RWPE1 (cell line): ENCODE data around the gene STMND1.
"Not testable (repeated sequence)": the region's sequence is repeated elsewhere in the genome, so short reads cannot be mapped to it uniquely, and the experiment has no call there.

ENCODE experiments used
- CTCF ChIA-PET: fragments of 350-600 bp; sonication (Branson Sonifier 250); formaldehyde crosslinking; extraction: SDS; loops from one replicate; lab custom pipeline; 2021; lab: Yijun Ruan, JAX
- POLR2A ChIA-PET: fragments of 400-600 bp; formaldehyde crosslinking; extraction: SDS; loops from one replicate; lab custom pipeline; 2020; ENCODE audit warnings: antibody characterized with exemption; ENCODE audit not compliant: low non-redundant PET; lab: Yijun Ruan, JAX
- DNase-seq: peaks from one replicate; pipeline ENCODE4 v3.0.0; 2012; ENCODE audit warnings: low spot score
- H3K27ac ChIP-seq: fragments of 450-650 bp; 2 replicates; pipeline ENCODE4 v1.5.1; 2017
- CTCF ChIP-seq: fragments of 450-650 bp; conservative IDR thresholded peaks from 2 replicates; pipeline ENCODE4 v1.5.1; 2017; ENCODE audit warnings: low read depth, mild to moderate bottlenecking

The STMND1 gene

DNA sequence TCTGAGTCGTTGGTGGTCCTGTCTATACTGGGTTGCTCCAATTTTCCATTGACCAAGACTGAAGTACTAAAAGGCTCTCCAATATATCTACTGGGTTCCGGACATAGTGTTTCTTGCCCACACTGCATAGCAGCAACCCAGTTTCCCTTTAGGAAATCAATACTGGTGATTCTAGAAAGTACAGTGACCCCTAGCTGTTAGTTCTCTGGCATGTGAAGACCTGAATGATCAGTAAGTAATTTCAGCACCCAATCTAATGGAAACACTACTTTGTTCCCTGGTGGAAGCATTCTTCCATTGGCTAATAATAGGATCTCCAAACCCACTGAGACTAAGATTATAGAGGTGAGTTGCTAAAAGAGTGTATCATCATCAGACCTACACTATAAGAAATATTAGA, 40.8 kb upstream of the STMND1 start:
- no peak for TF ChIP-seq CTCF
- H3K27ac ChIP-seq = no peak overlapping the region
- POLR2A ChIA-PET = no interaction called here
- DNase-seq = no peak
- CTCF ChIA-PET = interaction anchor here (0.6 kb wide), 1 partner anchor 736 kb away, joined by 5 read pairs; no protein-coding TSS in a partner anchor

DNA sequence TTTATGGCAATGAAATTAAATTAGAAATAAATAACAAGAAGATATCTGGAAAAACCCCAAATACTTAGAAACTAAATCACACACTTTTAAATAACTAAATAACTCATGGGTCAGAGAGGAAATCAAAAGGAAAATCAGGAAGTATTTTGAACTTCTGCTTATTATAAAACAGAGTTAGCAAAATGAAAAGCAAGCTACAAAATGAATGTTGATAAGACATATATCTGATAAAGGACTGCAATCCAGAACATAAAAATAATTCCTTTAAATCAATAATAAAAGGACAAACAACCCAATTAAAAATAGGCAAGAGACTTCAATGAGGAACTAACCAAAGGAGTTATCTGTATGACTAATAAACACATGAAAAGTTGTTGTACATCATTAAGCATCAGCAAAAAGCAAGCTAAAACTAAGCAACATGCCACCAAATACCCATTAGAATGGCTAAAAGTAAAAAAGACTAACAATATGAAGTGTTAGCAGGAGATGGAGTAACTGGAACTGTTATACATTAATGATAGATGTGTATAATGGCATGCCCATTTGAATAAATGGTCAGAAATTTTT, 38.9 kb upstream of the STMND1 start:
- POLR2A ChIA-PET = no interaction called here
- no peak overlapping the region for H3K27ac ChIP-seq
- CTCF ChIA-PET = no interaction called here
- TF ChIP-seq CTCF = no peak
- DNase-seq = no peak

DNA sequence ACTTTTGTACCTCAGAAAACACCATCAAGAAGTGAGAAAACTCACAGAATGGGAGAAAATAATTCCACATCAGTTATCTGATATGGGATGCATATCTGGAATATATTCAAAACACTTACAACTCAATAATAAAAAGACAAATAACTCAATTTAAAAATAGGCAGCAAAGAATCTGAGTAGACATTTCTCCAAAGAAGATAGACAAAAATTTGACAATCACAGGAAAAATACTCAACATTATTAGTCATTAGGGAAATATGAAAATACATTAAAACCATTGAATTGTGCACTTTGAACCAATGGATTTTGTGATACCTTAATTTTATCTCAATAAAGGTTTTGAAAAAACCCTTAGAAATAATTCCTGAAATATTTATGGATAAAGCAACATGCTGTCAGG, 36.9 kb upstream of the STMND1 start:
- CTCF ChIA-PET = interaction anchor here (0.6 kb wide), 1 partner anchor 81 kb away, joined by 5 read pairs; no protein-coding TSS in a partner anchor
- H3K27ac ChIP-seq = no peak overlapping the region
- POLR2A ChIA-PET = no interaction called here
- TF ChIP-seq CTCF = no peak
- no peak for DNase-seq

DNA sequence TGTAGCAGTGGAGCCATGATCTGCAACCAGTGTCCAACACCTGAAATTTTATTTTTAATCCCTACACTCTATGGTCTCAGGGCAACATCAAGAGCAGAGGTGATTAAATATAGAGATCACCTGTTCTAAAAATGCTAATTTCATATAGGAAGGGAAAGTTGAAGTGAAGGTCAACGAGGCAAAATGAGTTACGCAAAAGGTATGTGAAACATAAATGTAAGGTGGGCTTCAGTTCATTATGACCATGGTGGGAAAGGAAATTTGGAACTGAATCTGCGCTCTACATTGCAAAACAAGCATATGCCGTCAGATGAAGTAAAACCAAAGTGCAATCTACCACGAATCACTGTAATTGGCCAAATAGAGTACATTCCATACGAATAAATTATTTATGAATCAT, 35.2 kb upstream of the STMND1 start:
- ChIA-PET POLR2A (no interaction called here), CTCF (interaction anchor here (1.3 kb wide), 1 partner anchor 20 kb away, joined by 4 read pairs; no protein-coding TSS in a partner anchor)
- no peak overlapping the region for H3K27ac ChIP-seq
- DNase-seq = no peak
- no peak for TF ChIP-seq CTCF

DNA sequence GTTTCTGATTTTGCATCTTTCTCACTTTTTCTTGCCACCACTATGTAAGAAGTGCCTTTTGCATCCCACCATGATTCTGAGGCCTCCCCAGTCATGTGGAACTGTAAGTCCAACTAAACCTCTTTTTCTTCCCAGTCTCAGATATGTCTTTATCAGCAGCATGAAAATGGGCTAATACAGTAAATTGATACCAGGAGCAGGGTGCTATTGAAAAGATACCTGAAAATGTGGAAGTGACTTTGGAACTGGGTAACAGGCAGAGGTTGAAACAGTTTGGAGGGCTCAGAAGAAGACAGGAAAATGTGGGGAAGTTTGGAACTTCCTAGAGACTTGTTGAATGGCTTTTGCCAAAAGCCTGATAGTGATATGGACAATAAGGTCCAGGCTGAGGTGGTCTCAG, 32.9 kb upstream of the STMND1 start:
- CTCF ChIA-PET = interaction anchor here (0.8 kb wide), 1 partner anchor 17 kb away, joined by 3 read pairs; no protein-coding TSS in a partner anchor
- POLR2A ChIA-PET, H3K27ac ChIP-seq, DNase-seq: not testable (repeated sequence)

GRCh38 chr6:17070400-17070799, 31.4 kb upstream of the STMND1 start:
- DNase-seq, CTCF ChIA-PET, POLR2A ChIA-PET, H3K27ac ChIP-seq: not testable (repeated sequence)

DNA sequence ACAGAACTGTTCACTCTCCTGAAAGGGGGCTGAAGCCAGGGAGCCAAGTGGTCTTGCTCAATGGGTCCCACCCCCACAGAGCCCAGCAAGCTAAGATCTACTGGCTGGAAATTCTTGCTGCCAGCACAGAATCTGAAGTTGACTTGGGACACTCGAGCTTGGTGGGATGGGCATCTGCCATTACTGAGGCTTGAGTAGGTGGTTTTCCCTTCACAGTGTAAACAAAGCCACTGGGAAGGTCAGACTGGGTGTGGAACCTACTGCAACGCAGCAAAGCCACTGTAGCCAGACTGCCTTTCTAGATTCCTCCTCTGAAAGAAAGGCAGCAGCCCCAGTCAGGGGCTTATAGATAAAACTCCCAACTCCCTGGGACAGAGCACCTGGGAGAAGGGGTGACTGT, 28.3 kb upstream of the STMND1 start:
- DNase-seq, CTCF ChIA-PET, POLR2A ChIA-PET, H3K27ac ChIP-seq: not testable (repeated sequence)

DNA sequence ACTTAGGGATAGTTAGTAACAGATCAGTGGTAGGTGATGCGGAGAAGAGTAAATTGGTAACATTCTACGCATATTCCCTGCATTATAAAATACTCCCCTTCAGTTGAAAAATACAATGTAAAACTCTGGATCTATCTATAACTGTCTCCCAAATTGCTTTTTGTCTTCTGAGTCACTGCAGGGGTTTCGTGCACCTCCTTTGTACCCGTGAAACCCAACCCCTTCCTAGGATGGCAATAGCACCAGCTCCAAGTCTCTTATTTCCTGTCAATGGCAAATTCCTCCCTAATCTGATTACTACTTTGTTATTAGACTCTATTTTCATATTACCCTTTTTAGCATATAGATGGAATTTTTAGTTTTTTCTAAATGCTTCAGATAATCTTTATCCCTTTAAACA, 20.6 kb upstream of the STMND1 start:
- H3K27ac ChIP-seq = no peak overlapping the region
- DNase-seq = no peak
- POLR2A ChIA-PET = no interaction called here
- no peak for TF ChIP-seq CTCF
- CTCF ChIA-PET = interaction anchor here (0.6 kb wide), 1 partner anchor 48 kb away, joined by 4 read pairs; no protein-coding TSS in a partner anchor
